ENCODE data around the gene FOXC2. TPM values are rescaled to one million over a fixed set of nuclear protein-coding genes. Genes with fewer than 3 reads are reported as not detected.

FOXC2 gene
- polyA plus RNA-seq, 1 of the 3 experiments (the other 2 are of a cell fraction) = 1.3 TPM

GRCh38 chr16:86545954-86546637 is 20.5 kb upstream of the FOXC2 start:
- WGBS (ENCODE audit: low lambda C conversion rate) = 93% methylated on average over 19 of the region's 19 CpGs
- H3K4me1 ChIP-seq (ENCODE audit: control insufficient read depth in 1 of 2, insufficient read depth in 2 of 2, low read depth in 1 of 2, low read length in 1 of 2) = no peaks in the 10 kb centered on the region
- no peaks in the 10 kb centered on the region for H3K79me2 ChIP-seq (ENCODE audit: insufficient read depth)
- H3K27ac ChIP-seq (ENCODE audit: low read depth in 2 of 2, low read length in 1 of 2) = no peak overlapping the region
- POLR2A ChIA-PET = no interaction called here
- H3K27me3 ChIP-seq (ENCODE audit: insufficient read depth) = no peaks in the 10 kb centered on the region
- peaks cover 11 to 66% of the 10 kb centered on the region in 2 experiments for H3K36me3 ChIP-seq (replicated peaks in 1 of 2; ENCODE audit: control insufficient read depth in 1 of 2, insufficient read depth in 2 of 2, low read length in 1 of 2)
- CTCF ChIA-PET = interaction anchor here (1.7 kb wide), 1 partner anchor 14 kb away, joined by 4 read pairs; no protein-coding TSS in a partner anchor
- H3K4me3 ChIP-seq (ENCODE audit: low read depth in 2 of 2, low read length in 1 of 2) = no peak overlapping the region
- peaks cover 4% of the 10 kb centered on the region for H3F3A ChIP-seq (replicated peaks; ENCODE audit: insufficient read depth)
- no peak overlapping the region for H2AFZ ChIP-seq (ENCODE audit: low read depth)
- no peaks in the 10 kb centered on the region for H3K9me3 ChIP-seq
- H4K20me1 ChIP-seq (ENCODE audit: insufficient read depth) = no peaks in the 10 kb centered on the region
- TF ChIP-seq JUND (IDR thresholded peaks at IDR 0.05) (no peak), EZH2phosphoT487 (IDR thresholded peaks at IDR 0.05; ENCODE audit: borderline replicate concordance, low read depth) (no peak), CHD2 (IDR thresholded peaks at IDR 0.05; ENCODE audit: low read length, partially characterized antibody) (no peak), FOXJ3 (CRISPR knock-in tag; IDR thresholded peaks at IDR 0.05) (no peak), USF1 (IDR thresholded peaks at IDR 0.05; ENCODE audit: borderline replicate concordance, low read depth) (no peak), TCF12 (IDR thresholded peaks at IDR 0.05) (no peak), MAX (IDR thresholded peaks at IDR 0.05; ENCODE audit: low read depth) (no peak), TAF1 (IDR thresholded peaks at IDR 0.05; ENCODE audit: borderline replicate concordance, low read depth, low read length) (no peak)
- no peak overlapping the region for H3K9ac ChIP-seq
- H3K4me2 ChIP-seq = no peak overlapping the region
- no peak for DNase-seq
- no peaks in the 10 kb centered on the region for H3K9me2 ChIP-seq

GRCh38 chr16:86546638-86547013 is 20.0 kb upstream of the FOXC2 start:
- H3K4me1 ChIP-seq (ENCODE audit: control insufficient read depth in 1 of 2, insufficient read depth in 2 of 2, low read depth in 1 of 2, low read length in 1 of 2) = no peaks in the 10 kb centered on the region
- no peak overlapping the region for H3K27ac ChIP-seq (ENCODE audit: low read depth in 2 of 2, low read length in 1 of 2)
- no peak overlapping the region for H2AFZ ChIP-seq (ENCODE audit: low read depth)
- H3K4me3 ChIP-seq (ENCODE audit: low read depth in 2 of 2, low read length in 1 of 2) = no peak overlapping the region
- no peaks in the 10 kb centered on the region for H3K9me3 ChIP-seq
- no peaks in the 10 kb centered on the region for H3K79me2 ChIP-seq (ENCODE audit: insufficient read depth)
- H3K9me2 ChIP-seq = no peaks in the 10 kb centered on the region
- H3F3A ChIP-seq (replicated peaks; ENCODE audit: insufficient read depth) = peaks cover 4% of the 10 kb centered on the region
- TF ChIP-seq MAX (IDR thresholded peaks at IDR 0.05; ENCODE audit: low read depth) (no peak), RCOR1 (IDR thresholded peaks at IDR 0.05; ENCODE audit: low read length) (no peak), TAF1 (IDR thresholded peaks at IDR 0.05; ENCODE audit: borderline replicate concordance, low read depth, low read length) (no peak), GABPA (IDR thresholded peaks at IDR 0.05; ENCODE audit: low read depth) (no peak), NRF1 (IDR thresholded peaks at IDR 0.05; ENCODE audit: low read depth, low read length) (no peak), SIN3A (IDR thresholded peaks at IDR 0.05; ENCODE audit: borderline replicate concordance, low read depth, low read length) (no peak), SMC3 (IDR thresholded peaks at IDR 0.05; ENCODE audit: low read depth, low read length) (no peak), EZH2phosphoT487 (IDR thresholded peaks at IDR 0.05; ENCODE audit: borderline replicate concordance, low read depth) (no peak), GATA2 (CRISPR knock-in tag; IDR thresholded peaks at IDR 0.05) (no peak), JUND (IDR thresholded peaks at IDR 0.05) (no peak), EP300 (IDR thresholded peaks at IDR 0.05; ENCODE audit: borderline replicate concordance in 1 of 2, low read depth in 1 of 2, low read length in 1 of 2) (no peak), TCF12 (IDR thresholded peaks at IDR 0.05) (no peak), IRF3 (IDR thresholded peaks at IDR 0.05; ENCODE audit: low read depth, low read length) (no peak), FOXM1 (IDR thresholded peaks at IDR 0.05; ENCODE audit: low read depth) (no peak), FOXJ3 (CRISPR knock-in tag; IDR thresholded peaks at IDR 0.05) (no peak)
- no peak for DNase-seq
- H4K20me1 ChIP-seq (ENCODE audit: insufficient read depth) = no peaks in the 10 kb centered on the region
- no peak overlapping the region for H3K9ac ChIP-seq
- peaks cover 9 to 66% of the 10 kb centered on the region in 2 experiments for H3K36me3 ChIP-seq (replicated peaks in 1 of 2; ENCODE audit: control insufficient read depth in 1 of 2, insufficient read depth in 2 of 2, low read length in 1 of 2)
- ChIA-PET POLR2A (no interaction called here), CTCF (interaction anchor here (1.7 kb wide), 1 partner anchor 14 kb away, joined by 4 read pairs; no protein-coding TSS in a partner anchor)
- H3K4me2 ChIP-seq = no peak overlapping the region
- 87% methylated on average over 8 of the region's 8 CpGs for WGBS (ENCODE audit: low lambda C conversion rate)
- no peaks in the 10 kb centered on the region for H3K27me3 ChIP-seq (ENCODE audit: insufficient read depth)

All from SK-N-SH (cell line).